HG03045 (cell line): ENCODE data around the gene ADGRE3.
"Not testable (repeated sequence)": the region's sequence is repeated elsewhere in the genome, so short reads cannot be mapped to it uniquely, and the experiment has no call there.

Experiments used
- ATAC-seq: cut with Tn5 transposase; IDR thresholded peaks from one replicate; pipeline ENCODE4 v1.9.1; 2021; ENCODE audit warnings: mild to moderate bottlenecking, moderate library complexity; ENCODE audit not compliant: unreplicated experiment

Gene ADGRE3

DNA sequence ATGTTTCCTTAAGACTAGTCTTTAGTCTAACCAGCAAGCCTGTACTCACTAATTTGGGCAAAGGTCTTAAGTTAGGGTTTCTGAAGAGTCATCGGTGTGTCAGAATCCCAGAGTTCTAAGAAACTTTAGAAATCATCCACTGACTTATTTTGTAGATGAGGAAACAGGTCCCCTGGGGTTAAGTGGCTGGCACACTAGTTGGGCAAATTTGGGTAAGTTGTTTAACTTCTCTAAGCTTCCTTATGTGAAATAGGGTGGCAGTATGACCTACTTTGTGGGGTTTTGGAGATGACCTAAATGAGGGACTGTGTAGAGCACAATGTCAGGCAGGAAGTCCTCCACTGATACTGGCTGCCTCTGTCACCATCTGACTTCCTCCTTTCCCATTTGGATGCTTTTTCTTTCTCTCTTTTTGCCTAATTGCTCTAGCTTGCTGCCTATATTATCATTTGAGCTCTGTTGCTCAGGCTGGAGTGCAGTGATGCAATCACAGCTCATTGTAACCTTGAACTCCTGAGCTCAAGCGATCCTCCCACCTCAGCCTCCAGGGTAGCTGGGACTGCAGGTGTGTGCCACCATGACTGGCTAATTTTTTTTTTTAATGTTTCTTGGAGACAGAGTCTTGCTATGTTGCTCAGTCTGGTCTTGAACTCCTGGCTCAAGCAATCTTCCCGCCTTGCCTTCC is 2.3 kb downstream of the ADGRE3 start:
- ATAC-seq: no peak

DNA sequence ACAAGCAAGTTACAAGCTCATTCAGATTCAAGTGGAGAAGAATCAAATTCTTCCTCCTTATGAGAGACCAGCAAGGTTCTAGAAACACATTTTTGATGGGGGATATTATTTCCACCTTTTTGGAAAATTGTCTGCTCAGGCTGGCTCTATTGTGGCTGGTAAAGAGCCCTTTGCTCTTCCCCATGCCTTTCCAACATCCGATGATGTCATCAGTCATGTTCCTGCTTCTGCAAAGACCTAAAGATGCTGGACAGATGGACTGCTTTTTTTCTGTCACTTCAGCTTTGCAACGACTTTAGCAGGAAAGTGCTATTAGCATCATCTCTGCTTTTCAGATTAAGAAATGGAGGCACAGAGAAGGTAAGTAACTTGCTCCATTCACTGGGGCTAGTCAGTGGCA is 4.2 kb downstream of the ADGRE3 start:
- no peak for ATAC-seq

DNA sequence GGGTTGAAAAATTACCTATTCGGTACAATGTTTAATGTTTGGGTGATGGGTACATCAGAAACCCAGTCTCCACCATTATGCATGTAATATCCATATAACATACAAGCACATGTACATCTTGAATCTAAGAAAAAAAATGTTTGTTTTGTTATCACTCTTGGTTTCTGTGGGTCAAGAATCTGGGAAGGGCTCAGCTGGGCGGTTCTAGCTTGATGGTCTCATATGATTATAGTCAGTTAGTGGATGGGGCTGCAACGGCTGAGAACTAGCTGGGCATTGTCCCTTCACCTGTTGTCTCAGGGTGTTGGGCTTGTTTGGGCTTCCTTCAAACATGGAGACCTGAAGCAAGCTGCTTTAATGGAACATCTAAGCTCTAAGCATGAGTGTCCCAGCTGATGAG is 4.7 kb downstream of the ADGRE3 start:
- no peak for ATAC-seq

DNA sequence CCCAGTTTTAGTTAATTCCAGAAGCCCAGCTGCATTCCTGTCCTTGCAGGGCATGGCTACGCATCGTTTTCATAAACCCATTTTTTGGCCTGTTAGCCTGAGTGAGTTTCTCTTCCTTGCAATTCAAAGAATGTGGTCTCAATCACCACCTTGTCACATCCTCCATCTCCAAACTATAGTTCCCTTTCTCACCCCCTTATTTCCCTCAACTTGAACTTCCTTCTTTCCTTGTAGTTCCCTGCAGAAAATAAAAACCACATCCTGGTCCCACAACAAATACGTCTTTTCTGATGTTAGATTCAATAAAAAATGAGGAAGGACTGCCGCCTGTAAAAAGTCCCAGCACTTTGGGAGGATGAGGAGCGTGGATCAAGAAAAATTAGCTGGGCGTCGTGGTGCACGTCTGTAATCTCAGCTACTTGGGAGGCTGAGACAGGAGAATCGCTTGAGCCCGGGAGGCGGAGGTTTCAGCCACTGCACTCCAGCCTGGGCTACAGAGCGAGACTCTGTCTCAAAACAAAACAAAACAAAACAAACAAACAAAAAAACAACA is 13.2 kb downstream of the ADGRE3 start:
- no peak for ATAC-seq

DNA sequence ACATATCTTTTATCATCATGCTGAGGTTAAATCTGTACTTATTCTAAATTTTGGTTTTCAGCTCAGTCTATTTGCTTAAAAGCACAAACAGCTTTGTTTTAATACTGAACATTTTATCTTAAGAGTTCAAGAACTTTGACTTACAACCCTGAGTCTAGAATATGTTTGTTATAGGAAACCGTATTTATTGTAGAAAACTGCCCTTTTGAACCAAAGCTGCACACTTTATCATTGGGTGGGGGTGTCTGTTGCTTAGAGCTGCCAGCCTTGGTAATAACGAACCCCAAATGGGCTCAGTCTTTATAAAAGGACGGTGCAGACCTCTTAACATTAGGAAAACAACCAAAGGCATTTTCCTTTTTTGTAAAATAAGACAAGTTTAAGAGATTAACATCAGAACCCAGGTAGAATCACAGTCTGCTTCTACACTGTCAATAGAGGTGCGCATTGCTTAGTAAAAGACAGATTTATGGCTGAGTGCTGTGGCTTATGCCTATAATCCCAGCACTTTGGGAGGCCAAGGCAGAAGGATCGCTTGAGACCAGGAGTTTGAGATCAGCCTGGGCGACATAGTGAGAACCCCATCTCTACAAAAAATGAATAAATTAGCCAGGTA is 14.7 kb downstream of the ADGRE3 start:
- no peak for ATAC-seq

DNA sequence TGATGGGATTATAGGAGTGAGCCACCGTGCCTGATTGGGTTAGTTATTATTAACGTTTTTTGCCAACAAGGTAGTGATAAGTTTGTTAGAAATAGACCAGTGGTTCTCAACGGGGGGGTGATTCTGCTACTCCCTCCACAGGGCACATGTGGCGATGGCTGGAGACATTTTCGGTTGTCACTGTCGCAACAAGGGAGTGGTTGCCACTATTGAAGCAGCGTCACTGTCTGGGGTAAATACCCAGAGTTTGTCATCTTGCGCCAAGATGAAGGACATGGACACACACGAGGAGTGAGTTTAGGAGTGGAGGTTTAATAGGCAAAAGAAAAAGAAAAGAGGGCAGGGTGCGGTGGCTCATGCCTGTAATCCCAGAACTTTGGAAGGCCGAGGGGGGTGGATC is 18.9 kb downstream of the ADGRE3 start:
- no peak for ATAC-seq

DNA sequence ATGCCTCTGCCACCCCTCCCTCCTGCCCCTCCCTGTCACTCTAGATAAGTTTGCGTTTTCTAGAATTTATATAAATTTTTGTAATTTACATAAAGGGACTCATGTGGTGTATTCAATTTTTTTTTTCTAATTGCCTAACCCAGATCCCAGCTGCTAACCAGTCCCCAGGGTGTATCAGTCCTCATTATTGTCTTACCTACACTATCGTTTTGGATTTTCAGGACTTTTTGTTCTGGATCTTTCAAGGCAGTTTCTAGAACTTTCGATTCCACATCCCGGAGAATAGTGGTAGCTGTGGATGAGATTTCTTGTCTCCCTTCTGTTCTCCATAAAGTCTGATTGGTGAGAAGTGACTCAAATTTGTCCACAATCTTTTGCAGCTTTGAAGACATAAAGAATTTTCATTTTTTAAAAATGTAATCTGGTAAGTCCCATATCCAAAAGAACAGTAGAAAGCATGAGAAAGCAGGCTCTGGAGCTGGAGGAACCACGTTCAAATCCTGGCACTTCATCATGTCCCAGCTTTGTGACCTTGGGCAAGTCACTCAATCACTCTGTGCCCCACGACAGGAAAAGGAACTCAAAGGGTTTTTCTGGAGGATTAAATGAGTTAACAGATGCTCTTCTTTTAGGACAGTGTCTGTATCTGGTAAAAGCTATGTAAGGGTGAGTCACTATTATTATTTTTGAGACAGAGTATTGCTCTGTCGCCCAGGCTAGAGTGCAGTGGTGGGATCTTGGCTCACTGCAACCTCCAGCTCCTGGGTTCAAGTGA is 19.7 kb downstream of the ADGRE3 start:
- ATAC-seq: no peak

DNA sequence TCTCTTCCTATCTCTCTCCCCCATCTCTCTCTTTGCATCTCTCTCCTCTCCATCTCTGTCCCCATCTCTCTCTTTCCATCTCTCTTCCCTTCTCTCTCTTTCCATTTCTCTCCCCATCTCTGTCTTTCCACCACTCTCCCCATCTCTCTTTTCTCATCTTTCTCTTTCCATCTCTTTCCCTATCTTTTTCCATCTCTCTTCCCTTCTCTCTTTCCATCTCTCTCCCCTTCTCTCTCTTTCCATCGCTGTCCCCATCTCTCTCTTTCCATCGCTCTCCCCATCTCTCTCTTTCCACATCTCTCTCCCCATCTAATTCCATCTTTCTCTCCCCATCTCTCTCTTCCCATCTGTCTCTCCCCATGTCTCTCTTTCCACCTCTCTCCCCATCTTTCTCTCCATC is 24.5 kb downstream of the ADGRE3 start:
- ATAC-seq: no peak

DNA sequence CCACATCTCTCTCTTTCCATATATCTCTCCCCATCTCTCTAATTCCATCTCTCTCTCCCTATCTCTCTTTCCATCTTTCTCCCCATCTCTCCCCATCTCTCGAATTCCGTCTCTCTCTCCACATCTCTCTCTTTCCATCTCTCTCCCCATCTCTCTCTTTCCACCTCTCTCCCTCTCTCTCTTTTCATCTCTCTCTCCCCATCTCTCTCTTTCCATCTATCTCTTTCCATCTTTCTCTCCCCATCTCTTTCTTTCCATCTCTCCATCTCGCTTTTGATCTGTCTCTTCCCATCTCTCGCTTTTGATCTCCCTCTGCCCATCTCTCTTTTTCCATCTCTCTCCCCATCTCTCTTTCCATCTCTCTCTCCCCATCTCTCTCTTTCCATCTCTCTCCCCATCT is 25.6 kb downstream of the ADGRE3 start:
- ATAC-seq: no peak

DNA sequence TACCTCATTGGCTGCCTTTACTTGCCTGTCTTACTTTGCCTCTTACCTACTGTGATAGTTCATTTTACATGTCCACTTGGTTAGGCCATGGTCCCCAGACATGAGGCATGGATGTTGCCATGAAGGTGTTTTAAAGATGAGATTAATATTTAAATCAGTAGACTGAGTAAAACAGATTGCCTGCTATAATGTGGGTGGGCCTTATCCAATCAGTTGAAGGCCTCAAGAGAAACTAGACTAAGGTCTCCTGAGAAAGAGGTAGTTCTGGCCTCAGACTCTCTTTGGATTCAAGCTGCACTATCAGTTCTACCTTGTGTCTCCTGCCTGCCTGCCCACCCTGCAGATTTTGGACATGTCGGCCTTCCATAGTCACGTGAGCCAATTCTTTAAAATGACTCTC is 26.1 kb downstream of the ADGRE3 start:
- no peak for ATAC-seq

DNA sequence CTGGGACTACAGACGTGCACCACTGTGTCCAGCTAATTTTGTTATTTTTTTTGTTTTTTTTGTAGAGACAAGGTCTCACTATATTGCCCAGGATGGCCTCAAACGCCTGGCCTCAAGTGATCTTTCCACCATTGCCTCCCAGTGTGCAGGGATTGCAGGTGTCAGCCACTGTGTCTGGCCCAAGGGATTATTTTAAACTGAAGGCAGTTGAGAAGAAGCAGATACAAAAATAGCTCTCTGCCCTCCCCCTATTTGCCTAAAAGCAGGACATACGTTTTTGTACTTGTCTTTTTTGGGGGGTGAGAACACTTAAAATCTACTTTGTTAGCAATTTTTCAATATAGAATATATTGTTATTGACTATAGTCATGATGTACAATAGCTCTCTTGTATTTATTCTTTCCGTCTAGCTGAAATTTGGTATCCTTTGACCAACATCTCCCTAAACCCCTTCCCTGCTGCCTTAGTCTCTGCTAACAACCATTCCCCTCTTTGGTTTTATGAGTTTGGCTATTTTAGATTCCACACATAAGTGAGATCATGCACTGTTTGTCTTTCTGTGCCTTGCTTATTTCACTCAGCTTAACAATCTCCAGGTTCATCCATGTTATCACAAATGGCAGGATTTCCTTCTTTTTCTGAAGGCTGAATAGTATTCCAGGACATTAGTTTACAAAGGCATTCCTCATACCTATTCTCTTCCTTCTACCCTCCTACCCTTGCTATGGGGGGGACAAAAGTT is 34.9 kb downstream of the ADGRE3 start:
- ATAC-seq: no peak

DNA sequence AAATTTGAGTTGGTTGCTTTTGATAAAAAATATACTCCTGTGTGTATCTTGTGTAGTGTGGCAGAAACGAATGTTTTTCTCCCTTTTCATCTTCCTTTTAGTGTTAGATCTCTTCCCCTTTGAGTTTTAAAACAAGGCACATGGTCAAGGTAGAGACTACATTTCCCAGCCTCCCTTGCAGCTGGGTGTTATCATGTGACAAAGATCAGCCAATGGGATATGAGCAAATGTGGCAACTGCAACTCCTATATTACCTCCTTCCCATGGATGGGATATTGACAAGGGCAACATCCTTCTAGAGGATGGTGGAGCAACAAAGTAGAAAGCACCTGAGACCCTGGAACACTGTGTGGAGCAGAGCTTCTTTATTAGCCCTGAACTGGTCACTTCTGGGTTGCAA is 42.4 kb downstream of the ADGRE3 start:
- no peak for ATAC-seq

DNA sequence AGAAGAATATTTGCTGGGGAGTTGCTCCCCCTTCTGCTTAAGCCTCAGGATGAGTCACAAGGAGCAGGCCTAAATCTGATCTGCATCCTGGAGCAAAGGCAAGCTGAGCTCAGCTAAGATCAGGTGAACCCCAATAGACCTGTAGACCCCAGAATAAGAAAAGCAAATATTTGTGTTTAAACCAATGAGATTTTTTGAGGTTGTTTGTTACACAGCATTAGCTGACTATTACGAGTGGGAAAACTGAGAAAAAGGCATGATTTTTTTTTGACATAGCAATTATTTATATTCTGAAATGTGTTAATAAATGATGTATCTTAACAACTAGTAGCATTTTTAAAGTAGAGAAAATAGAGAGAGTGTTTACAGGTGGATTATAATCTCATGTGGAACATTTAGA is 45.1 kb downstream of the ADGRE3 start:
- ATAC-seq: no peak

DNA sequence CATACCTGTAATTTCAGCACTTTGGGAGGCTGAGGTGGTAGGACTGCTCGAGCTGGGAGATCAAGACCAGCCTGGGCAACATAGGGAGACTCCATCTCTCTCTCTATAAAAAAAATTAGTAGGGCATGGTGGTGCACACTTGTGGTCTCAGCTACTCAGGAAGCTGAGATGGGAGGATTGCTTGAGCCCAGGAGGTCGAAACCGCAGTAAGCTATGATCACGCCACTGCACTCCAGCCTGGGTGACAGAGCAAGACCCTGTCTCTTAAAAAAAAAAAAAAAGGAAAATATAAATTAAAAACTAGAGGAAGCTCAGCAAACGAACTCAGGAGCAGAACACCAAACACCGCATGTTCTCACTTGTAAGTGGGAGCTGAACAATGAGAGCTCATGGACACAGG is 50.2 kb downstream of the ADGRE3 start:
- ATAC-seq: not testable (repeated sequence)

DNA sequence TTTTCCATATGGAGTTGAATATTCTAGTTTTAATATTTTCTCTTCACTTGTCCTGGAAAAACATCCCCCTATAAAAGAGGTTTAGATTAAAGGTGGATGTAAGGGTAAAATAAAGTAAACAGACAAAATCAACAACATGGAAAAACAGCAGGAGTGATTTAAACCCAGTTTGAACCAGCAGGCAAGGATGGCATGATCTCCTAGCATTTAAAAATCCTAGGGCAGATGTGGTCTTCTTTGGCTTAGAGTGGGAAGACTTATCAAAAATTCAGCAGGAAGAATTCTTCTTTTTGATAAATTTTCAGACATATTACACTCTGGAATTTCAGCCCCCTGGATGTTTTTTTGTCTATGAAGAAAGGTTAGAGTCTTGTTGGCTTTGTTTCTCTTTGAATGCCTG is 55.2 kb downstream of the ADGRE3 start:
- no peak for ATAC-seq

DNA sequence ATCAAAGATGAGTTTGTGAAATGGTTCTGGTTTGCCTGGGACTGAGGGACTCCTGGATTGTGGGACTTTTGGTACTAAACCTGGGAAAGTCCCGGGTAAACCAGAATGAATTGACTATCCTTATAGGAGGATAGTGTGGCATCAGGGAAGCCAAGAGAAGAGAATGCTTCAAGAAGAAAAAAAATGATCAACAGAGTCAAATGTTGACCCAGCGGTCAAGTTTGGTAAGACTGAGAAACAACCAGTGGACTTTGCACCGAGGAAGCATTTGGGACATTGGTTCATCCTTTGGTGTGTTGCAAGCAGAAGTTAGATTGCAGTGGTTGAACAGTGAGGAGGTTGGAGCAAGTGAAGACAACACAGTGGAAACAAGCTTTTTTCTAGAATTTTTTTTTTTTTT is 58.2 kb downstream of the ADGRE3 start:
- ATAC-seq: no peak

DNA sequence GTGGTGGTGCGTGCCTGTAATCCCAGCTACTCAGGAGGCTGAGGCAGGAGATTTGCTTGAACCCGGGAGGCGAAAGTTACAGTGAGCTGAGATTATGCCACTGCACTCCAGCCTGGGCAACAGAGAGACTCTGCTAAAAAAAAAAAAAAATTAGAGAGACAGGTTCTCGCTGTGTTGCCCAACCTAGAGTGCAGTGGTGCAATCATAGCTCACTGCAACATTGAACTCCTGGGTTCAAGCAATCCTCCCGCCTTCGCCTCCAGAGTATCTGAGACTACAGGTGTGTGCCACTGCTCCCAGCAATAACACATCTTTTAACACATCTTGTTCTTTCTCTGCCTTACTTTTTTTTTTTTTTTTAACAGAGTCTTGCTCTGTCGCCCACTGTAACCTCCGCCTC is 59.0 kb downstream of the ADGRE3 start:
- ATAC-seq: no peak

DNA sequence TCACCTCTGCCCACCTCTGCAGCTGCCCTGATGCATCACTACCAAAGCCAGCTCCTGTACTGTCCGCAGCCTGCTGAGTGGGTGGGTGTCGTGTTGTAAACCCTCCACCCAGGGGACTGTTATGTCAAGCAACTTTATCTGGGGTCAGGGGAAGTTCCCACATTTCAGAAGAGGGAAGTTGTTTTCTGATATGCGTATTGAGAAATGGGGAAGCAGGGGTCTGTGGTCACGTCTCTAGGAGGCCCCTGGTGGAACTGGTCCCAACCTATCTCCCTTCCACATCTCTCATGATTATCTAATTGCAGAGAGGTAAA is 60.6 kb downstream of the ADGRE3 start:
- no peak for ATAC-seq

DNA sequence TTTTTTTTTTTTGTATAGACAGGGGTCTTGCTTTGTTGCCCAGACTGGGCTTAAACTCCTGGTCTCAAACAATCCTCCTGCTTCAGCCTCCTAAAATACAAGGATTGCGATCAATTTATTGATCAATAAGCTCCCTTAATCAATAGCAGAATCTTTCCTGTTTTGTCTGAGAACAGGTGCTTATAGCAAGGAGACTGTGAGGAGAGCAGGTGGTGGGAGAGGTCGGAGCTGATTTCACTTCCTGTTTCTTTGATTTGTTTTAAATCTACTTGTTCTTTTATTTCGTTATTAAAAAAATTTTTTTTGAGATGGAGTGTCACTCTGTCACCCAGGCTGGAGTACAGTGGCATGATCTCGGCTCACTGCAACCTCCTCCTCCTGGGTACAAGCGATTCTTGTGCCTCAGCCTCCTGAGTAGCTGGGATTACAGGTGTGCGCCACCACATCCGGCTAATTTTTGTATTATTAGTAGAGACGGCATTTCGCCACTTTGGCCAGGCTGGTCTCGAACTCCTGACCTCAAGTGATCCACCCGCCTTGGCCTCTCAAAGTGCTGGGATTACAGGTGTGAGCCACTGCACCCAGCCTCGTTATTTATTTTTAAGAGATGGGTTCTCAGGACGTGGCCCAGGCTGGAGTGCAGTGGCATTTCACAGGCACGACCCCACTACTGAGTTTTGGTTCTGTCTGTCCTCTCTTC is 61.1 kb downstream of the ADGRE3 start:
- not testable (repeated sequence) for ATAC-seq

DNA sequence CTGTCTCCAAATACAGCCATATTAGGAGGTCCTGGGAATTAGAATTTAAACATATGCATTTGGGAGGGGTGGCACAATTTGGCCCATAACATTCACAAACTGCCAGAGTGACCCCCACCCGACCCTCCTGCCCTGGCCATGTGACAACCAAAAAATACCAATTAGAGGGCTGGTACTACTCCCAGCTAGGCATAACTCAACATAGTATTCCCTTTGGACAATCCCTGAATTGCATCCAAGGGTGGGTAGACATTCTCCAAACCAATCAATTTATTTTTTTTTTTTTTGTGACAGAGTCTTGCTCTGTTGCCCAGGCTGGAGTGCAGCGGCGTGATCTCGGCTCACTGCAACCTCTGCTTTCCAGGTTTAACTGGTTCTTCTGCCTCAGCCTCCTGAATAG is 62.0 kb downstream of the ADGRE3 start:
- no peak for ATAC-seq

DNA sequence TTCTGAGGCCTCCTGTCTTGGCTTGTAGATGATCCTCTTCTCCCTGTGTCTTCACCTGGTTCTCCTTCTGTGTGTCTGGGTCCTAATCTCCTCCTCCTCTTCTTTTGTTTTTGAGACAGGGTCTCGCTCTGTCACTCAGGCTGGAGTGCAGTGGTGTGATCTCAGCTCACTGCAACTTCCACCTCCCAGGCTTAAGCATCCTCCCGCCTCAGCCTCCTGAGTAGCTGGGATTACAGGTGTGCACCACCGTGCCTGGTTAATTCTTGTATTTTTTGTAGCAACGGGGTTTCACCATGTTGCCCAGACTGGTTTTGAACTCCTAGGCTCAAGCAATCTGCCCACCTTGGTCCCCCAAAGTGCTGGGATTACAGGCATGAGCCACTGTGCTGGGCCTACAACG is 62.4 kb downstream of the ADGRE3 start:
- not testable (repeated sequence) for ATAC-seq
